Transverse colon (tissue), 4 donors: ENCODE measurements around the gene GREB1L. TPM values are rescaled to one million over a fixed set of nuclear protein-coding genes. Genes with fewer than 3 reads are reported as not detected.

ENCODE experiments used
- DNase-seq: peaks from one replicate; pipeline ENCODE4 v3.0.0-alpha.2; 2019
- H3K27ac ChIP-seq, 4 donors: fragments of 200-600 bp; sonication (generic); 2 replicates each; pipeline ENCODE4 v1.5.1; 2016 to 2018; ENCODE audit warnings: inconsistent platforms in 4 of 4
- H3K27me3 ChIP-seq: fragments of 200-600 bp; sonication (generic); 2 replicates; pipeline ENCODE4 v1.5.1; 2017; ENCODE audit warnings: inconsistent platforms
- H3K36me3 ChIP-seq, 4 donors: fragments of 200-600 bp; sonication (generic); 2 replicates each; pipeline ENCODE4 v1.5.1; 2017 to 2019; ENCODE audit warnings: inconsistent platforms in 4 of 4
- H3K4me1 ChIP-seq, 4 donors: fragments of 200-600 bp; sonication (generic); 2 replicates each; pipeline ENCODE4 v1.5.1; 2017 to 2020; ENCODE audit warnings: inconsistent platforms in 4 of 4
- H3K4me3 ChIP-seq, 4 donors: fragments of 200-600 bp; sonication (generic); 1 replicate in 1 of 4; 2 replicates in 3 of 4; pipeline versions ENCODE4 v1.5.1 to v1.6.1; 2017 to 2019; ENCODE audit warnings: inconsistent platforms in 4 of 4
- H3K9me3 ChIP-seq, 2 donors: fragments of 200-600 bp; sonication (generic); 2 replicates each; pipeline ENCODE4 v1.5.1; 2017 to 2019; ENCODE audit warnings: inconsistent platforms in 2 of 2
- EP300 ChIP-seq: sonication (generic); formaldehyde crosslinking; IDR thresholded peaks from one replicate; pipeline ENCODE4 v1.6.1; 2017; ENCODE audit warnings: antibody characterized with exemption, low read depth
- POLR2A ChIP-seq: fragments of 450-650 bp; IDR thresholded peaks from one replicate; pipeline ENCODE4 v1.6.1; 2016; ENCODE audit warnings: antibody characterized with exemption, mild to moderate bottlenecking, moderate library complexity
- POLR2AphosphoS5 ChIP-seq, 3 donors: sonication (generic); formaldehyde crosslinking; IDR thresholded peaks; one replicate each; pipeline ENCODE4 v1.6.1; 2016; ENCODE audit warnings: antibody characterized with exemption in 3 of 3
- WGBS, 2 donors: methylation state at CpG; one replicate each; pipeline ENCODE4 v1.1.5; 2018; ENCODE audit warnings: low coverage in 1 of 2; 5-methylcytosine and 5-hydroxymethylcytosine counted together
- in situ Hi-C, 4 donors: fragments of 200-750 bp; cut with MboI; loops; one replicate each; pipeline versions ENCODE4 v1.15.0 to v1.15.1; 2017; ENCODE audit warnings: low sequenced_read_pairs in 3 of 4, low pct_ligation_motif_present in 1 of 4, low pct_unique_long_range_greater_than_20kb in 1 of 4
- intact Hi-C: fragments of 100-400 bp; cut with DNase I; formaldehyde crosslinking; loops from one replicate; pipeline ENCODE4 v1.15.1; 2023; ENCODE audit warnings: low total_unique reads
- total RNA-seq, 4 donors: library from RNA; depleted of rRNA; stranded (reverse); fragments of >200 nt; gene quantifications; one replicate each; pipeline ENCODE4 v1.1.0, GENCODE V29; 2016
- TF ChIP-seq, protein P1 (sequence below), 5 experiments: fragments of 200-600 bp in 3 of 5; fragments of 450-650 bp in 2 of 5; sonication (generic) in 3 of 5; IDR thresholded peaks; 1 replicate in 2 of 5; 2 replicates in 3 of 5; pipeline ENCODE4 v1.5.1; 2016 to 2017; ENCODE audit warnings: antibody characterized with exemption in 5 of 5, inconsistent platforms in 3 of 5, mild to moderate bottlenecking in 2 of 5, moderate library complexity in 1 of 5

Gene GREB1L
- total RNA-seq, 4 donors from 2014 or later = 1.1 to 1.5 TPM; not detected in 2

DNA sequence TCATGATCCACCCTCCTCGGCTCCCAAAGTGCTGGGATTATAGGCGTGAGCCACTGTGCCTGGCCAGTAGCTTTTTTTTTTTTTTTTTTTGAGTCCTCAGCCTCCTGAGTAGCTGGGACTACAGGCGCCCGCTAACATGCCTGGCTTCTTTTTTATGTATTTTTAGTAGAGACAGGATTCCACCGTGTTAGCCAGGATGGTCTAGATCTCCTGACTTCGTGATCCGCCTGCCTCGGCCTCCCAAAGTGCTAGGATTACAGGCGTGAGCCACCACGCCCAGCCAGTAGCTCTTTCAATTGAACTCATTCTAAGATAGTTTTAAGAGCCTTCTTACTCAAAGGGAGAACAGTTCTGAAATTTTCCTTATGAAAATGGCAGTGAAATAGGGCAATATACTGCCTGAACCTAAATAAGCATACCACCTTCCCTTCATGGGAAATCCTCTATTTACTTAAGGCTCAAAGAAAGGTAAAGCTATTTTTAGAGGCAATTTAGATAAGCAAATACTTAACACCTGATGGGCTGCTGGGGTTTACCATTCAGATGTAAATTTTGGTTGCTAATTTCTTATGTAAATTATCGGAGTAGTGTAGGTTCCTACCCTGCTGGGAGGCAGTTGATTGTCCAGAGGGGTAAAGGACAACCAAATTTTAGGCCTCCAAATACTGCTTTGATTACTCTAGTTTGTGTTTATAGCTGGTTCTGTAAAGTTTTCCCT is 144.7 kb downstream of the GREB1L start:
- no peaks in the 10 kb centered on the region for H3K36me3 ChIP-seq
- H3K27me3 ChIP-seq = no peaks in the 10 kb centered on the region
- in situ Hi-C loops = loop anchor here in 1 of 4 donors (25.0 kb wide), 1 partner anchor 99 kb away; no protein-coding TSS in a partner anchor
- WGBS, 2 donors = 79 to 85% methylated on average over 10 to 11 of the region's 11 CpGs
- H3K4me1 ChIP-seq = peaks cover 0 to 2% (median 0%) of the 10 kb centered on the region in 4 donors
- no peak for DNase-seq
- H3K4me3 ChIP-seq = no peak overlapping the region
- H3K9me3 ChIP-seq = no peaks in the 10 kb centered on the region
- TF ChIP-seq EP300 (no peak), POLR2A (no peak), POLR2AphosphoS5 (IDR thresholded peaks at IDR 0.05) (no peak)
- TF ChIP-seq, protein P1, sequence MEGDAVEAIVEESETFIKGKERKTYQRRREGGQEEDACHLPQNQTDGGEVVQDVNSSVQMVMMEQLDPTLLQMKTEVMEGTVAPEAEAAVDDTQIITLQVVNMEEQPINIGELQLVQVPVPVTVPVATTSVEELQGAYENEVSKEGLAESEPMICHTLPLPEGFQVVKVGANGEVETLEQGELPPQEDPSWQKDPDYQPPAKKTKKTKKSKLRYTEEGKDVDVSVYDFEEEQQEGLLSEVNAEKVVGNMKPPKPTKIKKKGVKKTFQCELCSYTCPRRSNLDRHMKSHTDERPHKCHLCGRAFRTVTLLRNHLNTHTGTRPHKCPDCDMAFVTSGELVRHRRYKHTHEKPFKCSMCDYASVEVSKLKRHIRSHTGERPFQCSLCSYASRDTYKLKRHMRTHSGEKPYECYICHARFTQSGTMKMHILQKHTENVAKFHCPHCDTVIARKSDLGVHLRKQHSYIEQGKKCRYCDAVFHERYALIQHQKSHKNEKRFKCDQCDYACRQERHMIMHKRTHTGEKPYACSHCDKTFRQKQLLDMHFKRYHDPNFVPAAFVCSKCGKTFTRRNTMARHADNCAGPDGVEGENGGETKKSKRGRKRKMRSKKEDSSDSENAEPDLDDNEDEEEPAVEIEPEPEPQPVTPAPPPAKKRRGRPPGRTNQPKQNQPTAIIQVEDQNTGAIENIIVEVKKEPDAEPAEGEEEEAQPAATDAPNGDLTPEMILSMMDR (IDR thresholded peaks at IDR 0.05) = no peak
- H3K27ac ChIP-seq = no peak overlapping the region
- intact Hi-C loops = no loop called here

- TF ChIP-seq EP300 = no peak
- no peaks in the 10 kb centered on the region for H3K36me3 ChIP-seq
- no peak for DNase-seq
- H3K4me3 ChIP-seq = no peak overlapping the region
- H3K27ac ChIP-seq = no peak overlapping the region
- 60 to 67% methylated on average over 2 of the region's 2 CpGs for whole genome bisulfite sequencing, 2 donors
- H3K4me1 ChIP-seq = peaks cover 0 to 2% (median 0%) of the 10 kb centered on the region in 4 donors
- H3K9me3 ChIP-seq = no peaks in the 10 kb centered on the region
- in situ Hi-C loops (loop anchor here in 1 of 4 donors (25.0 kb wide), 1 partner anchor 101 kb away; no protein-coding TSS in a partner anchor), intact Hi-C loops (no loop called here)
- no peaks in the 10 kb centered on the region for H3K27me3 ChIP-seq
Measured at GRCh38 chr18:21387886-21388285, 145.9 kb downstream of the GREB1L start.

- Histone ChIP-seq H3K4me3 (no peak overlapping the region), H3K27me3 (no peaks in the 10 kb centered on the region), H3K9me3 (no peaks in the 10 kb centered on the region), H3K27ac (no peak overlapping the region), H3K36me3 (no peaks in the 10 kb centered on the region), H3K4me1 (peaks cover 0 to 2% (median 0%) of the 10 kb centered on the region in 4 donors)
- intact Hi-C loops = no loop called here
- DNase-seq = no peak
- TF ChIP-seq POLR2AphosphoS5 (IDR thresholded peaks at IDR 0.05) = no peak
- TF ChIP-seq, protein P1 (IDR thresholded peaks at IDR 0.05) = no peak
- TF ChIP-seq POLR2A = no peak
- no peak for TF ChIP-seq EP300
- 81 to 92% methylated on average over 2 of the region's 2 CpGs for WGBS, 2 donors
- in situ Hi-C loops = loop anchor here in 1 of 4 donors (25.0 kb wide), 1 partner anchor 102 kb away; no protein-coding TSS in a partner anchor
Measured at GRCh38 chr18:21389283-21389682, 147.3 kb downstream of the GREB1L start.

- Histone ChIP-seq H3K36me3 (no peaks in the 10 kb centered on the region), H3K4me3 (no peak overlapping the region), H3K27ac (no peak overlapping the region), H3K4me1 (peaks cover 0 to 2% (median 0%) of the 10 kb centered on the region in 4 donors), H3K9me3 (no peaks in the 10 kb centered on the region), H3K27me3 (no peaks in the 10 kb centered on the region)
- DNase-seq = no peak
- in situ Hi-C loops = loop anchor here in 1 of 4 donors (25.0 kb wide), 1 partner anchor 103 kb away; no protein-coding TSS in a partner anchor
- WGBS, 2 donors = 100% methylated on average over 1 of the region's 1 CpG
- TF ChIP-seq POLR2AphosphoS5 (IDR thresholded peaks at IDR 0.05) = no peak
- intact Hi-C loops = no loop called here
Measured at GRCh38 chr18:21389903-21390302, 147.9 kb downstream of the GREB1L start.

DNA sequence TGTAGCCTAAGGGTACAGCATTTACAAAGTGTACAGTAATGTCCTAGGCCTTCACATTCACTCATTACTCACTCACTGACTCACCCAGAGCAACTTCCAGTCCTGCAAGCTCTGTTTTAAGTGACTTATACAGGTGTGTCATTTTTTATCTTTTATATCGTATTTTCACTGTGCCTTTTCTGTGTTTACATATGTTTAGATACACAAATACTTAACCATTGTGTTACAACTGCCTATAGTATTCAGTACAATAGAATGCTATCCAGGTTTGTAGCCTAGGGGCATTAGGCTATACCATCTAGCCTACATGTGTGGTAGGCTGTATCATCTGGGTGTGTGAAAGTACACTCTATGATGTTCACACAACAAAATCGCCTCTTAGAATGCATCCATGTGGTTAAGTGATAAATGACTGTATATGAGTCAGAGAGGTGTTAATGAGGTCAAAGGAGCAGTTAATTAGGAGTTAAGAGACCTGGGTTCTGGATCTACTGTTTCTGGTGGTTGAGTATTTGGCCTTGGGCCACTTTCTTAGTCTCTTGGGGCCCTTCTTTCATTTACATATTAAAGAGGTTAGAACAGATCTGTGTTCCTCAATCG is 149.1 kb downstream of the GREB1L start:
- in situ Hi-C loops (loop anchor here in 1 of 4 donors (25.0 kb wide), 1 partner anchor 104 kb away; no protein-coding TSS in a partner anchor), intact Hi-C loops (no loop called here)
- no peaks in the 10 kb centered on the region for H3K27me3 ChIP-seq
- TF ChIP-seq EP300 (no peak), POLR2AphosphoS5 (IDR thresholded peaks at IDR 0.05) (no peak), POLR2A (no peak)
- TF ChIP-seq, protein P1 (IDR thresholded peaks at IDR 0.05) = no peak
- no peaks in the 10 kb centered on the region for H3K36me3 ChIP-seq
- no peak overlapping the region for H3K4me3 ChIP-seq
- H3K9me3 ChIP-seq = no peaks in the 10 kb centered on the region
- 50 to 58% methylated on average over 3 of the region's 3 CpGs for WGBS, 2 donors
- H3K27ac ChIP-seq = no peak overlapping the region
- no peak for DNase-seq
- peaks cover 0 to 2% (median 0%) of the 10 kb centered on the region in 4 donors for H3K4me1 ChIP-seq
